GM11168 (cell line): ENCODE measurements around the gene TTC28.

Experiments used
- in situ Hi-C: fragments of 300-500 bp; cut with MboI; formaldehyde crosslinking; loops from one replicate; pipeline ENCODE4 v1.12.0; 2022; ENCODE audit warnings: low sequenced_read_pairs; ENCODE audit not compliant: unreplicated experiment

TTC28 gene

GRCh38 chr22:28024422-28024888, 655.2 kb downstream of the TTC28 start:
- in situ Hi-C loops = loop anchor here (10.0 kb wide), 1 partner anchor 1200 kb away; no protein-coding TSS in a partner anchor

DNA sequence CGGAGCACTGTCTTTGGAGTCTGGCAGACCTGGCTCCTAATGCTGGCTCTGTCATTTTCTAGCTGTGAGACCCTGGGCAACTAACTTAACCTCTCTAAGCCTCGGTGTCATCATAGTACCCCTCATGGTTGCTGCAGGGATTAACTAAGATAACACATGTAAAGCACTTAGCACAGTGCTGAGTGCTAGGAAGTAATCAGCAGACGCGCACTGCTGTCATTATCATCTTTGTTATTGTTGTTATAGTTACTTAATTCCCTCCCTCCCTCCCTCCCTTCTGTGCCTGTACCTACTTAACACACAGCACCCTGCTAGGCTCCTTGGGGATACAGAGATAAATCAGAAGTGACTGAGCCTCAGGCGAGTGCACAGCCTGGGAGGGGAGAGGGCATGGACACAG, 655.9 kb downstream of the TTC28 start:
- in situ Hi-C loops = loop anchor here (10.0 kb wide), 1 partner anchor 1199 kb away; no protein-coding TSS in a partner anchor

DNA sequence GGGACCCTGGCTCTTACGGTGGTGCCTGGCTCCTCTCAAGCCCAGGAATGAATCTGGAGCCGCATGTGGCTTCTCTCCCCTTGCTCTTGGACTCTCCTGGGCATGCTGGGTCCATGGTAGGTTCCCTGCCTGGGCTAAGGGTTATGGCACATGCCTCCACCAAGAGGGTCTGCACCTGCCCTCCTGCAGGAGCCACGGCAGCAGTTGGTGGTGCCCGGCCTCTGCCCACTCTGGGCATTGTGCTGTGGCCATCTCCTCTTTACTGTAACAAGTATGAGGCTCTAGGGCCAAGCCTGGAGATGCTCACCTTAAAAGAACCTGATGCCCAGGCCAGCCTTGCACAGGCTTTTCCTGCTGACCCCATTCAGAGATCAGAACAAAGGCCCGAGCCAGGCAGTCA, 656.6 kb downstream of the TTC28 start:
- in situ Hi-C loops = loop anchor here (10.0 kb wide), 1 partner anchor 1198 kb away; no protein-coding TSS in a partner anchor

DNA sequence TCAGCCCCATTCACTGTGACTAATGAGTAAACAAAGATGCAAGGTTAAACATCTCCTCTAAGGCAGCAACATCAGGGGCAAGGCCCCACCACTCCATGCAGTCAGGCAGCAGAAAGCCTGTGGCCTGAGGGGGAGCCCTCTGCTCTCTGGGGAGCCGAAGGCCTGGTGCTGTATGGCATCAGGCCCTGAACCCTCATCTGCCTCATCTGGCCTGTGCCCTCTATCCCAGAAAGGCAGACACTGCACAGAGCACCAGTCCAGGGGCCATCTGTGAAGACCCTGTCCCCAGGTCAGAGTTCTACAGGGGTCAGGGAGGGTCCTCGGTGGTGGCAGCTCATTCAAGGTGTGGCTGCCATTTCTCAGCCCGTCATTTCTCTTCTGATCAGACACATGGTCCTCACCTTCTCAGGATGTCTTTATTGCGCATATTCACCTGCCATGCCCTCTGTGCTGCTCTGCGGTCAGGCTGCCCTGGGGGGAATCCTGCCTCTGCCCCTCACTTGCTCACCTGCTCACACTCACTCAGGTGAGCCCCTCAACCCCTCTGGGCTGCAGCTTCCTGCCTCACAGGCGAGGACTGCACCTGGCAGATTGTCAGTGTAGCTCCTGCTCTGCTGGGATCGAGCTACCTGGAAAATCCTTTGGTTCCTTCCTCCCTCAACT, 657.5 kb downstream of the TTC28 start:
- in situ Hi-C loops = loop anchor here (10.0 kb wide), 1 partner anchor 1197 kb away; no protein-coding TSS in a partner anchor

DNA sequence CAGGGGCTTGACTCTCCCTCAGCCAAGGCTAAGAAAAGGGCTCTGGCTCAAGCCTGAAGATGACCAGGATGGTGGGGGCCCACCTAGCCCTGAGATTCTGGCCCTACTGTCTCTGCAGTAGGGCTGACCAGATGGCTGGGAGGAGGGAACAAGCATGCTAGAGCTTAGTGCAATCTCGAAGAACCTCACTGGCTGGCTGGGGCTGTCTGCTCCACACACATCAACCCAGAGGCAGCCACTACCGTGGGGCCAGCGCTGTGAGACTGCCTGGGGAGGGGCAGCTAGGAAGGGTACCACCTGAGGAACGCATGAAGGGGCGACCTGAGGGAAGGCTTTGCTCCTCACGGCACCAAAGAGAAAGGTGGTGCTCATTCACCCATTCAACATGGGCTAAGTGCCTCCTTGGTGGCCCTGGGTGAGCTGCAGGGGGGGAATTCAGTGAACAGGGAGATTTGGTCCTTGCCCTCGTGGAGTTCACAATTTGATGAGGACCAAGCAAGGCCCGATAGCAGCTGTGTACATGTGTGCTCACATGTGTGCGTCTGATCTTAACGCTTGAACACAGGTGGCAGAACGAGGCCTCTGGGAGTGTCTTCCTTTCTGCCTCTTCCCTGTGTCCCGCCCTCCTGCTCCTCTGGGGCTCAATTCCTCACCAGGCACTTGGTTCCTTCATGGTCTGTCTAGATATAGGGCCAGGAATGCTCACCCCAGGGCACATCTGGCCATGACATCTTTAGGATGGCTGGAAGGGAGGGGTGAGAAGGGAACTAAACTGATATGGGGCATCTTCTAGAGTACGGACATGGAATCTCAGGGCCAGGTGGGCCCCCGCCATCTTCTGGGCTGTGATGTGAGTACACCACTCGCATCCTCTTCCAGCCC, 658.3 kb downstream of the TTC28 start:
- in situ Hi-C loops = loop anchor here (10.0 kb wide), 1 partner anchor 1197 kb away; no protein-coding TSS in a partner anchor

- in situ Hi-C loops = loop anchor here (10.0 kb wide), 1 partner anchor 1195 kb away; no protein-coding TSS in a partner anchor
These were observed 659.5 kb downstream of the TTC28 start for GRCh38 chr22:28019881-28020861.

GRCh38 chr22:28019360-28019759, 660.3 kb downstream of the TTC28 start:
- in situ Hi-C loops = no loop called here

DNA sequence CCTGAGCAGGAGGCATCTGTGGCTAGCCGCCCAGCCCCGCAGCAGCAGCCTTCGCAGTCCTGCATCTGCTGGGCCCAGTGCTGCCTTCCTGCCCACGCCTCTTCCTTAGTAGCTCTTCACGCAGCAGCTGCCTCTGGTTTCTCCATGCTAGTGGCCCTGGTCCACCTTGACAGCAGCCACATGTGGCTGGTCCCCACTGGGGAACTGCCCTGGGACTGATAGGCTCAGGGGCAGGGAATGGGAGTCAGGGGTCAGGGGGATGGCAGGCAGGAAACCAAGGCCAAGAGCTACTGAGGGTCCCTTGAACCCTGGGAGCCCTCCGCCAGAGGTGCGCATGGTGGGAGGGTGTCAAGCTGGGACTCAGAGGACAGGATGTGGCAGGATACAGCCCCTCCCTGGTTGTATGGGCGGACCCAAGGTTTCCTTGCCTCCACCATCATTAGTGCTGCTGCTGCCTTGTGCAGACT, 661.1 kb downstream of the TTC28 start:
- in situ Hi-C loops = no loop called here

DNA sequence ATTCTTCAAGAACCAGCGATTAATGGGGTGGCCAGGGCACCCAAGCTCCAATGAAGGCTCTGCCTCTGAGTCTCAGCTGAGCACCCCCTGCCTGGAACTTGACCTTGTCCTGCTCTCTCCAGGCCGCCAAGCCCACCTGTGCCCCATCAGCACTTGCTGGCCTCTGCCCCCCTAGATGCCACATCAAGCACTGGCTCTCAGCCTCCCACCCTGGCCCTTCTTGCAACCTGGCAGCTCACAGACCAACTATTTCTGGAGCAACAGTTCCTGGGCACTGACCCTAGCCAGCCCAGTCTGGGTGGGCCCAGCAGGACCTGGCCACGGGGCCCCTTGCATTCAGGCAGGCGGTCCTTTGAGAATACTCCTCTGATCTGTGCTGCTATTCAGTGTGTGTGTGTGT, 661.8 kb downstream of the TTC28 start:
- in situ Hi-C loops = no loop called here

- in situ Hi-C loops = no loop called here
These were observed 662.2 kb downstream of the TTC28 start for GRCh38 chr22:28017558-28017820.

GRCh38 chr22:28016781-28017557, 662.7 kb downstream of the TTC28 start:
- in situ Hi-C loops = no loop called here

DNA sequence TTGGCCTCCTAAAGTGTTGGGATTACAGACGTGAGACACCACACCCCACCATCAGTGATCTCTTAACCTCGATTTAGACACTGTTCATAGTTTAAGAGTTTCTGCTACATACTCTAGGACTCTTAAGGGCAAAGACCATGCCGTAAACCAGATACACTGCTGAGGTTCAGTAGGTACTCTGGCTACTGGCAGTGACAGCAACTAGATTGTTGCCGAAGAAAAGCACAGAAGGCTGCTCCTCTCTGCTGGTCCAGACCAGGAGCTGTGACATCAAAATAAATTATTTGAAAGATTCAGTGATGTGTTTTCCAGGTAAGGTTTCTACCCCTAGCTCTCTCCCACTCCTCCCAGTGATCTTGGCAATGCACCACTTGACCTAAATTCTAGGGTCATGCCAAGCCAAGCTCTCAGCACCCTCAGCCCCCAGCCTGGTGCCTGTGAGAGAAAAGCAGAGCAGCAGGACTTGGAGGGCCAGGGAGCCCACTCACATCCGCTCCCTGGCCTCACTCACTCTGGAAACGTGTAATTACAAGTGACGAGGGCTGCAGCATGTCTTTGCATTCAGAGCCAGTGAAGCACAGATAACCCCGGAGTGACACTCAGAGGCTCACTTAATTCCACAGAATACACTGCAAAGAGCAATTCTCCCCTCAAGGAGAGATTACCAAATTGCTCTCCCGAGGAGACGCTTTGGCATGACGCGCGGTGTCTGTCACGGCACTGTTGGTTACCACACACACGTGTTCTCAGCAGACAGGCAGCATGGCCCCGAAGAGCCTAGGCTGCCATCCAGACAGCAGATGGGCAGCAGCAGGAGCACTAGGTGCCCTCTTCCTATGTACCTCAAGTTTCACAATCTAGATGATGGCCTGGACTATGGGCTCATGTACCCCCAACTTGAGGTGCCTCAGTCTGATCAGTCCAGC, 663.7 kb downstream of the TTC28 start:
- in situ Hi-C loops = no loop called here

GRCh38 chr22:28015046-28015425, 664.6 kb downstream of the TTC28 start:
- in situ Hi-C loops = no loop called here

- in situ Hi-C loops = no loop called here
These were observed 665.2 kb downstream of the TTC28 start for GRCh38 chr22:28014211-28015045.

DNA sequence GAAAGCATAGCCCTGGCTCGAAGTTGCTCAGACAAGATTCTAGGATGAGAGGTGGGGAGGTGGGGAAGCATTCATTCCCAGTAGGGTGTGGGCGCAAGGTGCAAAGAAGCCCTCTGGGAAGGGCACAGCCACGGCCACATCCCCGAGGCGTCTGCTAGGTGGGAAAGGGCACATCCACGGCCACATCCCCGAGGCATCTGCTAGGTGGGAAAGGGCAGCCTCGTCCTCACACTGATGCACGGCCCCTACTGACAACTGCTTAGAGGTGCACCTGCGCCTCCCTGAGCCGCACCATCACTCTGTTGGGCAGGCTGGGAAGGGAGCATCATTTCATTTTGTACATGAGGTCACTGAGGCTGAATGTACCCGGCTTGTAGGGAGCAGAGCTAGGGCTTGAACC, 666.0 kb downstream of the TTC28 start:
- in situ Hi-C loops = no loop called here

DNA sequence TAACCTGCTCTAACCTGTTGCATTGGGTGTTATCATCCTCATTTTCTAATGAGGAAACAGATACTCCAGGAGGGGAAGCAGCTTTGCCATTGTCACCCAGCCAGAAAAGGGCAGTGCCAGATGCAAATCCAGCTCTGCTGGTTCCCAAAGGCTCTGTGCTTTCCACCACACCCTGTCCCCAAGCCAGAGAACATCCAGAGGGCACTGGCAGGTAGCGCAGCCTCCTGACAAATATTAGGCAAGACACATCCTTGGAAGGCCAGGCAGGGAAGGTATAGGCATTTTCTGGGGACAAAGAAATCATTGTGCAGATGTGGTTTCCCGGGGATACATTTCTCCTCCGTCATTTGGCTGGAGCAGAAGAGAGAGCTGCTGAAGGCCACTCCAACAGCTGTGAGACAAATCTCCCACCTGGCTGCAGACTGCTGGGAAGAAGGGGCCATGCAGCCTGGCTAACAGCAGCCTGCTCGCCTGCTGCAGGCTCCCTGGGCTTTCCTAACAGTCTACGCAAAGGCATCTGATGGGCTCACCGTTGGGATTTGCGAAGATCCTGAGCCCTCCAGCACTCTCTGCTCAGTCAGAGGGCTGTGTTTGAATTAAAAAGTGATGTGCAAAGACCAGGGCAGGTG, 666.7 kb downstream of the TTC28 start:
- in situ Hi-C loops = no loop called here

- in situ Hi-C loops = loop anchor here (5.0 kb wide), 1 partner anchor 122 kb away; no protein-coding TSS in a partner anchor
These were observed 670.3 kb downstream of the TTC28 start for GRCh38 chr22:28009272-28009827.
